GM10266 (cell line): ENCODE results near the gene FGF23.

Source experiments
- DNase-seq: peaks from one replicate; pipeline ENCODE4 v3.0.0; 2012; ENCODE audit errors: extremely low spot score
- CTCF ChIP-seq: IDR thresholded peaks from 2 replicates; pipeline ENCODE4 v1.5.1; 2012; ENCODE audit warnings: mild to moderate bottlenecking, low read depth; ENCODE audit not compliant: control insufficient read depth, insufficient read depth; ENCODE audit errors: missing control alignments

Gene FGF23

GRCh38 chr12:4401117-4401516 lies 21.6 kb upstream of the FGF23 start:
- TF ChIP-seq CTCF, result no peak
- DNase-seq, result no peak

- TF ChIP-seq CTCF, result no peak
- DNase-seq, result no peak
Measured at GRCh38 chr12:4395818-4396217, 16.3 kb upstream of the FGF23 start.

GRCh38 chr12:4393211-4393610 lies 13.7 kb upstream of the FGF23 start:
- no peak for DNase-seq
- TF ChIP-seq CTCF, result no peak

GRCh38 chr12:4392223-4392742 lies 12.8 kb upstream of the FGF23 start:
- no peak for TF ChIP-seq CTCF
- DNase-seq, result no peak

- no peak for TF ChIP-seq CTCF
- no peak for DNase-seq
Measured at GRCh38 chr12:4388662-4389061, 9.2 kb upstream of the FGF23 start.

- DNase-seq, result no peak
- TF ChIP-seq CTCF, result no peak
Measured at GRCh38 chr12:4388032-4388431, 8.5 kb upstream of the FGF23 start.

GRCh38 chr12:4387607-4388006 lies 8.1 kb upstream of the FGF23 start:
- DNase-seq, result no peak
- no peak for TF ChIP-seq CTCF
